Neural cell (in vitro differentiated cells): ENCODE data around the gene KLHL22. TPM values are rescaled to one million over a fixed set of nuclear protein-coding genes. Genes with fewer than 3 reads are reported as not detected.

Experiments
- H2AFZ ChIP-seq: fragments of 200-600, 300-800 bp; sonication (generic), shearing (Covaris generic); 2 replicates; pipeline ENCODE4 v1.6.0; 2014; ENCODE audit warnings: low read depth, mild to moderate bottlenecking, antibody characterized with exemption, low read length, moderate library complexity
- H3F3A ChIP-seq: fragments of 200-600 bp; shearing (Covaris generic); 2 replicates; pipeline ENCODE4 v1.6.1; 2016; ENCODE audit warnings: mild to moderate bottlenecking, moderate library complexity, mixed read lengths, antibody characterized with exemption, low read length; ENCODE audit not compliant: insufficient read depth, poor library complexity, severe bottlenecking
- H3K27ac ChIP-seq: fragments of 200-600, 300-800 bp; sonication (generic), shearing (Covaris generic); 2 replicates; pipeline ENCODE4 v1.5.1; 2014; ENCODE audit warnings: mild to moderate bottlenecking, low read length, moderate library complexity
- H3K27me3 ChIP-seq: fragments of 300-800, 200-600 bp; sonication (generic), shearing (Covaris generic); 2 replicates; pipeline ENCODE4 v1.6.0; 2014; ENCODE audit warnings: mild to moderate bottlenecking, low read depth, low read length, moderate library complexity; ENCODE audit not compliant: insufficient read depth
- H3K36me3 ChIP-seq: fragments of 300-800, 200-600 bp; sonication (generic), shearing (Covaris generic); 2 replicates; pipeline ENCODE4 v1.5.1; 2014; ENCODE audit warnings: mild to moderate bottlenecking, antibody characterized with exemption, low read length, moderate library complexity; ENCODE audit not compliant: insufficient read depth
- H3K4me2 ChIP-seq: fragments of 300-800, 200-600 bp; sonication (generic), shearing (Covaris generic); 2 replicates; pipeline ENCODE4 v1.6.0; 2014; ENCODE audit warnings: mild to moderate bottlenecking, low read length
- H3K4me3 ChIP-seq: fragments of 300-800, 200-600 bp; sonication (generic), shearing (Covaris generic); 2 replicates; pipeline ENCODE4 v1.5.1; 2014; ENCODE audit warnings: mild to moderate bottlenecking, low read length, moderate library complexity
- H3K79me2 ChIP-seq: fragments of 200-600 bp; shearing (Covaris generic); replicated peaks from 2 replicates; pipeline ENCODE4 v1.6.0; 2014; ENCODE audit warnings: mild to moderate bottlenecking, low read length, moderate library complexity; ENCODE audit not compliant: insufficient read depth
- H3K9ac ChIP-seq: fragments of 300-800, 200-600 bp; sonication (generic), shearing (Covaris generic); 2 replicates; pipeline ENCODE4 v1.6.1; 2016; ENCODE audit warnings: mild to moderate bottlenecking, low read length, mixed read lengths
- H3K9me2 ChIP-seq: fragments of 200-600 bp; shearing (Covaris generic); 2 replicates; pipeline ENCODE4 v1.6.1; 2016; ENCODE audit warnings: mild to moderate bottlenecking, low read length, mixed read lengths; ENCODE audit not compliant: insufficient read depth
- H3K9me3 ChIP-seq: fragments of 200-600, 300-800 bp; sonication (generic), shearing (Covaris generic); 2 replicates; pipeline ENCODE4 v1.6.1; 2016; ENCODE audit warnings: mild to moderate bottlenecking, mixed run types, low read length, moderate library complexity, mixed read lengths
- H4K20me1 ChIP-seq: fragments of 200-600 bp; shearing (Covaris generic); 2 replicates; pipeline ENCODE4 v1.6.1; 2016; ENCODE audit warnings: mild to moderate bottlenecking, mixed run types; ENCODE audit not compliant: insufficient read depth
- EP300 ChIP-seq: fragments of 450-650 bp; conservative IDR thresholded peaks from 2 replicates; pipeline ENCODE4 v1.6.1; 2014; ENCODE audit warnings: antibody characterized with exemption, mild to moderate bottlenecking, moderate library complexity; ENCODE audit not compliant: poor library complexity, severe bottlenecking
- EZH2 ChIP-seq: fragments of 200-600, 300-800 bp; shearing (Covaris generic), sonication (generic); IDR thresholded peaks from 2 replicates; pipeline ENCODE4 v1.6.1; 2014; ENCODE audit warnings: antibody characterized with exemption, low read length, borderline replicate concordance, mild to moderate bottlenecking; ENCODE audit not compliant: insufficient read depth, poor library complexity, severe bottlenecking
- MXI1 ChIP-seq: fragments of 450-650 bp; conservative IDR thresholded peaks from 2 replicates; pipeline ENCODE4 v1.6.1; 2014; ENCODE audit warnings: antibody characterized with exemption, mild to moderate bottlenecking; ENCODE audit not compliant: poor library complexity, severe bottlenecking
- POLR2AphosphoS5 ChIP-seq: IDR thresholded peaks from 2 replicates; pipeline ENCODE4 v1.6.1; 2012
- RAD21 ChIP-seq: fragments of 450-650 bp; conservative IDR thresholded peaks from 2 replicates; pipeline ENCODE4 v1.6.1; 2014; ENCODE audit warnings: antibody characterized with exemption, mild to moderate bottlenecking, moderate library complexity
- SMC3 ChIP-seq: fragments of 450-650 bp; conservative IDR thresholded peaks from 2 replicates; pipeline ENCODE4 v1.6.1; 2014; ENCODE audit warnings: antibody characterized with exemption, mild to moderate bottlenecking, moderate library complexity; ENCODE audit not compliant: poor library complexity
- TAF1 ChIP-seq: IDR thresholded peaks from 2 replicates; pipeline ENCODE4 v1.6.1; 2012; ENCODE audit warnings: low read depth
- polyA plus RNA-seq: library from polyadenylated mRNA; depleted of rRNA; stranded (reverse); fragments of >200 nt; gene quantifications from 2 replicates; pipeline ENCODE4 v1.2.3, GENCODE V29; 2014
- TF ChIP-seq, protein P1 (sequence below): IDR thresholded peaks from 2 replicates; pipeline ENCODE4 v1.6.1; 2012; ENCODE audit warnings: borderline replicate concordance
- TF ChIP-seq, protein P2 (sequence below): fragments of 450-650 bp; IDR thresholded peaks from 2 replicates; pipeline ENCODE4 v1.5.1; 2014; ENCODE audit warnings: antibody characterized with exemption, mild to moderate bottlenecking, moderate library complexity; ENCODE audit not compliant: poor library complexity, severe bottlenecking

The KLHL22 gene
- polyA plus RNA-seq, 1 donor from 2014 or later: 59.5 TPM

DNA sequence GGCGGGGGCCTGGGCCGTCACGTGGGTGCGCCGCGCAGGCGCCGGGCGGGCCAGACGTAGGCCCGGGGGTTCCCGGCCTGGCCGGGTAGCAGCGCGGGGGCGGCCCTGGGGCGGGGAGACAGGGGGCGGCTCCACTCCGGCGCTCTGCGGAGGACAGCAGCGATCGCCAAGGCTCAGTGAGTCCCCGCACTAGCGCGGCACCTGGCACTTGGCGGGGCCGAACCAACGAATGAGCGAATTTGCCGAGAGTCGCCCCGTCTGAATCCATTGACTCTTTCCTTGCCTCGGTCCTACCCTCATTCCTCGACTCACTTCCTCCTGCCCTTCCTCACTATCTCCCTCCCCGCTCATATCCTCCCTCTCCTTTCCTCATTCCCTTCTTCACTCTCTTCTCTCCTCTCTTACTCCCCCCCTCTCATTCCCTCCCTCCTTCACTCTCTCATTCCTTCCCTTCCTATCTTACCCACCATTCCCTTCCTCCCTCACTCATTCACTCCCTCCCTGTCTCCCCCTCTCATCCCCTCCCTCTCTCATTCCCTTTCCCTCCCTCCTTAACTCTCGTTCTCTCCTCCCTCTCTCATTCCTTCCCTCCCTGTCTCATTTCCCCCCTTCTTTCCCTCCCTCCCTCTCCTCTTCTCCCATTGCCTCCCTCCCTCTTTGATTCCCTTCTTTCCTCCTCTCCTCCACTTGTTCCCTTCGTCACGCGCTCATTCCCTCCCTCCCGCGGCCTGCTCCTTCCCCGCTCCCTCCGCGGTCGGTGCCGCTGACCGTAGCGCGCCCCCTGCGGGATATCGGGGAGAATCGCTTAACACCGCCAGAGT lies 476 bp upstream of the KLHL22 start:
- Histone ChIP-seq H3F3A (no peaks in the 10 kb centered on the region), H2AFZ (peak overlapping the region; percentile 100), H3K27ac (peak overlapping the region; percentile 98), H3K9me3 (no peaks in the 10 kb centered on the region), H3K9me2 (no peaks in the 10 kb centered on the region), H3K4me2 (peak overlapping the region; percentile 95), H4K20me1 (no peaks in the 10 kb centered on the region), H3K27me3 (no peaks in the 10 kb centered on the region), H3K79me2 (peaks cover 20% of the 10 kb centered on the region), H3K4me3 (peak overlapping the region; percentile 96), H3K9ac (peak overlapping the region; percentile 98), H3K36me3 (no peaks in the 10 kb centered on the region)
- TF ChIP-seq SMC3 (peak; percentile 84), POLR2AphosphoS5 (peak; percentile 86), TAF1 (peak; percentile 34), EP300 (peak; percentile 11), RAD21 (peak; percentile 73), MXI1 (peak; percentile 57), EZH2 (no peak)
- TF ChIP-seq, protein P1, sequence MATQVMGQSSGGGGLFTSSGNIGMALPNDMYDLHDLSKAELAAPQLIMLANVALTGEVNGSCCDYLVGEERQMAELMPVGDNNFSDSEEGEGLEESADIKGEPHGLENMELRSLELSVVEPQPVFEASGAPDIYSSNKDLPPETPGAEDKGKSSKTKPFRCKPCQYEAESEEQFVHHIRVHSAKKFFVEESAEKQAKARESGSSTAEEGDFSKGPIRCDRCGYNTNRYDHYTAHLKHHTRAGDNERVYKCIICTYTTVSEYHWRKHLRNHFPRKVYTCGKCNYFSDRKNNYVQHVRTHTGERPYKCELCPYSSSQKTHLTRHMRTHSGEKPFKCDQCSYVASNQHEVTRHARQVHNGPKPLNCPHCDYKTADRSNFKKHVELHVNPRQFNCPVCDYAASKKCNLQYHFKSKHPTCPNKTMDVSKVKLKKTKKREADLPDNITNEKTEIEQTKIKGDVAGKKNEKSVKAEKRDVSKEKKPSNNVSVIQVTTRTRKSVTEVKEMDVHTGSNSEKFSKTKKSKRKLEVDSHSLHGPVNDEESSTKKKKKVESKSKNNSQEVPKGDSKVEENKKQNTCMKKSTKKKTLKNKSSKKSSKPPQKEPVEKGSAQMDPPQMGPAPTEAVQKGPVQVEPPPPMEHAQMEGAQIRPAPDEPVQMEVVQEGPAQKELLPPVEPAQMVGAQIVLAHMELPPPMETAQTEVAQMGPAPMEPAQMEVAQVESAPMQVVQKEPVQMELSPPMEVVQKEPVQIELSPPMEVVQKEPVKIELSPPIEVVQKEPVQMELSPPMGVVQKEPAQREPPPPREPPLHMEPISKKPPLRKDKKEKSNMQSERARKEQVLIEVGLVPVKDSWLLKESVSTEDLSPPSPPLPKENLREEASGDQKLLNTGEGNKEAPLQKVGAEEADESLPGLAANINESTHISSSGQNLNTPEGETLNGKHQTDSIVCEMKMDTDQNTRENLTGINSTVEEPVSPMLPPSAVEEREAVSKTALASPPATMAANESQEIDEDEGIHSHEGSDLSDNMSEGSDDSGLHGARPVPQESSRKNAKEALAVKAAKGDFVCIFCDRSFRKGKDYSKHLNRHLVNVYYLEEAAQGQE: peak; percentile 60
- TF ChIP-seq, protein P2, sequence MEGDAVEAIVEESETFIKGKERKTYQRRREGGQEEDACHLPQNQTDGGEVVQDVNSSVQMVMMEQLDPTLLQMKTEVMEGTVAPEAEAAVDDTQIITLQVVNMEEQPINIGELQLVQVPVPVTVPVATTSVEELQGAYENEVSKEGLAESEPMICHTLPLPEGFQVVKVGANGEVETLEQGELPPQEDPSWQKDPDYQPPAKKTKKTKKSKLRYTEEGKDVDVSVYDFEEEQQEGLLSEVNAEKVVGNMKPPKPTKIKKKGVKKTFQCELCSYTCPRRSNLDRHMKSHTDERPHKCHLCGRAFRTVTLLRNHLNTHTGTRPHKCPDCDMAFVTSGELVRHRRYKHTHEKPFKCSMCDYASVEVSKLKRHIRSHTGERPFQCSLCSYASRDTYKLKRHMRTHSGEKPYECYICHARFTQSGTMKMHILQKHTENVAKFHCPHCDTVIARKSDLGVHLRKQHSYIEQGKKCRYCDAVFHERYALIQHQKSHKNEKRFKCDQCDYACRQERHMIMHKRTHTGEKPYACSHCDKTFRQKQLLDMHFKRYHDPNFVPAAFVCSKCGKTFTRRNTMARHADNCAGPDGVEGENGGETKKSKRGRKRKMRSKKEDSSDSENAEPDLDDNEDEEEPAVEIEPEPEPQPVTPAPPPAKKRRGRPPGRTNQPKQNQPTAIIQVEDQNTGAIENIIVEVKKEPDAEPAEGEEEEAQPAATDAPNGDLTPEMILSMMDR: peak; percentile 97

DNA sequence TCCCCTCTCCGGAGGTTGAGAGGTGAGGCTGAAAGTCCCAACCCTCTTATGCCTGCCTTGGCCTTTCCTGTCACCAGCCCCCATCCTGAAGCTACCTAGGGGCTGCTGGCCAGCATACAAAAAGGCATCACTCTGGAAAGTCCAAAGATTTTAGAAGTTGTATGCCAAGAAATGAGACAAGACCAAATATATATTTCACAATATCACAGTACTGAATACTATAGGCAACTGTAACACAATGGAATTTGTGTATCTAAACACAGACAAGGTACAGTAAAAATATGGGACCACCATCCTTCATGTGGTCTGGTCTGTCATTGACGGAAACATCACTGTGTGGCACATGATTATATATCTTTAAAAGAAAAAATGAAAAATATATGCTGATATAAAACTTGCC lies 4.2 kb downstream of the KLHL22 start:
- no peaks in the 10 kb centered on the region for H3K9me3 ChIP-seq
- H2AFZ ChIP-seq: no peak overlapping the region
- no peak overlapping the region for H3K4me3 ChIP-seq
- H3K36me3 ChIP-seq: no peaks in the 10 kb centered on the region
- no peaks in the 10 kb centered on the region for H3K9me2 ChIP-seq
- no peak overlapping the region for H3K9ac ChIP-seq
- no peaks in the 10 kb centered on the region for H3F3A ChIP-seq
- H3K27me3 ChIP-seq: no peaks in the 10 kb centered on the region
- H3K4me2 ChIP-seq: no peak overlapping the region
- no peak overlapping the region for H3K27ac ChIP-seq
- TF ChIP-seq EP300: no peak
- no peak for TF ChIP-seq SMC3
- TF ChIP-seq, protein P1: no peak
- TF ChIP-seq MXI1: no peak
- no peak for TF ChIP-seq EZH2
- no peak for TF ChIP-seq POLR2AphosphoS5
- no peak for TF ChIP-seq RAD21
- TF ChIP-seq, protein P2: no peak
- no peak for TF ChIP-seq TAF1
- H4K20me1 ChIP-seq: no peaks in the 10 kb centered on the region
- peaks cover 30% of the 10 kb centered on the region for H3K79me2 ChIP-seq
